PC-3 (cell line): ENCODE data around the gene SLC51B.

ENCODE experiments used
- EZH2 ChIP-seq: fragments of 300-600 bp; sonication (generic); IDR thresholded peaks from one replicate; pipeline ENCODE4 v1.6.1; 2017; ENCODE audit warnings: antibody characterized with exemption, mild to moderate bottlenecking, low read length; ENCODE audit not compliant: unreplicated experiment
- EZH2phosphoT487 ChIP-seq: fragments of 300-600 bp; sonication (generic); IDR thresholded peaks from 2 replicates; pipeline ENCODE4 v1.6.1; 2018; ENCODE audit warnings: mild to moderate bottlenecking, antibody characterized with exemption, low read length, borderline replicate concordance
- TF ChIP-seq, protein P1 (sequence below): fragments of 300-600 bp; sonication (generic); conservative IDR thresholded peaks from 2 replicates; pipeline ENCODE4 v1.5.1; 2017; ENCODE audit warnings: antibody characterized with exemption, low read depth, mild to moderate bottlenecking, low read length

DNA sequence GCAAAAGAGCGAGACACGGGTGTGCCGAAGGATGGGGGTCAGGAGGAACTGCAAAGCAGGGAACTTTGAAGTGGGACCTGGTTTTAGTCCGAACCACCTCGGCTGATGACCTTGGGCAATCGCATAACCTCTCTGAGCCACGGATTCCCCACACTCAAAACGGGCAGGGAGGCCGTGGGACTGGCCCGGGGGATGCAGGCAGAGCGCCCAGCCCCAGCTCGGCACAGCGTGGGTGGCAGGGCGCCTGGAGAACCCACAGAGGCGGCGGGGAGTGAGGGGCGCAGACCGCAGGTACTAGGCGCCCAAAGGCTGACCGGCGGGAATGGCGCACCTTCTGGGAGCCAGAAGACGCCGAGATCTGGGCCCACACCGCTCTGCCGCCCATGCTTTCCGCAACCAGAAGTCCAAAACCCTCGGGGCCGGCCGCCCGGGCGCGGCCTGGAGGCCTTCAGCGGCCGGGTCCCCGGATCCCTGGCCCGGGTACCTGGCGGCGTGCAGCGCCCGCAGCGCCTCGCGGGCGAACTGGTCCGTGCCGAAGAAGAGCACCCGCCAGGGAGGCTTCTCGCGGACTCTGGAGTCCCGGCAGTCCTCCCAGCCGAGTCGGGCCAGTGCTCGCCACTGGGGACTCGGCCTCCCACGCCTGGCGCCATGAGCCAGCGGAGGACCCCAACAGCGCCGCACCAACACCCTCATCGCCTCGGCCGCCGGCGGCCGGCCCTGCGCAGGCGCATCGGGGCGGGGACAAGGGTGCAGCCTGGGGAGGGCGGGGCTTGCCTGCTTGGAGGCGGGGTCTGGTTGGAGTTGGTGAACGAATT lies 16.1 kb upstream of the SLC51B start, which contains the start of gene MTFMT:
- TF ChIP-seq, protein P1, sequence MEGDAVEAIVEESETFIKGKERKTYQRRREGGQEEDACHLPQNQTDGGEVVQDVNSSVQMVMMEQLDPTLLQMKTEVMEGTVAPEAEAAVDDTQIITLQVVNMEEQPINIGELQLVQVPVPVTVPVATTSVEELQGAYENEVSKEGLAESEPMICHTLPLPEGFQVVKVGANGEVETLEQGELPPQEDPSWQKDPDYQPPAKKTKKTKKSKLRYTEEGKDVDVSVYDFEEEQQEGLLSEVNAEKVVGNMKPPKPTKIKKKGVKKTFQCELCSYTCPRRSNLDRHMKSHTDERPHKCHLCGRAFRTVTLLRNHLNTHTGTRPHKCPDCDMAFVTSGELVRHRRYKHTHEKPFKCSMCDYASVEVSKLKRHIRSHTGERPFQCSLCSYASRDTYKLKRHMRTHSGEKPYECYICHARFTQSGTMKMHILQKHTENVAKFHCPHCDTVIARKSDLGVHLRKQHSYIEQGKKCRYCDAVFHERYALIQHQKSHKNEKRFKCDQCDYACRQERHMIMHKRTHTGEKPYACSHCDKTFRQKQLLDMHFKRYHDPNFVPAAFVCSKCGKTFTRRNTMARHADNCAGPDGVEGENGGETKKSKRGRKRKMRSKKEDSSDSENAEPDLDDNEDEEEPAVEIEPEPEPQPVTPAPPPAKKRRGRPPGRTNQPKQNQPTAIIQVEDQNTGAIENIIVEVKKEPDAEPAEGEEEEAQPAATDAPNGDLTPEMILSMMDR = no peak
- TF ChIP-seq EZH2 (no peak), EZH2phosphoT487 (no peak)
